OCI-M1 (cell line): ENCODE measurements around the gene NHEJ1.

ENCODE experiments used
- DNase-seq: peaks from one replicate; lab custom pipeline; 2025; lab: John Stamatoyannopoulos, UW

NHEJ1 gene

DNA sequence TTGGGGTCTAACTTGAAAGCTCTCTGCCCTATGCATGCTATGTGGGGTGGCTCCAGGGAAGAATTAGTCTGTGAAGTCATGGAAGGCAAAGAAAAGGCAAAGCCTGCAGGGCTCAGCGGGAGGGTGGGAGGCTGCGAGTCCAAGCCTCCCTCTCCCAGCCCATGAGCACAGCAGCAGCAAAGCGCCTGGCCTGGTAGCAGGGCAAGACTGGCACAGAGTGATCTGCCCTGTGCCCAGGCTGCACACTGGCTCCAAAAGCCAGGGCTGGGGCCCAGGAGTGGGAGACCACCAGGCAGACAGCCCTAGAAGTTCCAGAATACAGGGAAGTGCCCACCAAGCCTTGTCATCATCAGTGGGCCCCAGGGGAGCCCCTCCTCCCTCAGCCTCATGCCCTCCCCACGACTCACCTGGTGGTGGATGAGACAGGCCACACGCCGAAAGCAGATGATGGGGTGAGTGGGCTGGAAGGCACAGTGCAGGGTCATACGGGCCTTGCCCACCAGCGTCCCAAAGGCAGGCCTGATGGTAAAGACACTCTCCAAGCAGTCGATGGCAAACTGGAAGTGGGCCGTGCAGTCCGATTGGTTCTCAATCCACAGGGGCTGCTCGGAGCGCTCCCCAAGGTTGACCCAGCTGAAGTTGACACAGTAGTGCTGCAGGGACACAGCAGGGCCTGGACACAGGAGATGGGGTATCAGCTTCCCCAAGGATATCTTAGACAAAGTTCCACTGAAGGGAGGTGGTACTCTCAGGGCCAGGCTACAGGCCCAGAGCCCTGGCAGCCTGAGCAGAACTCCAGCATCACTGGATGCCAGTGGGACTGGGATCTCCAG, 131.4 kb downstream of the NHEJ1 start:
- DNase-seq = no peak

DNA sequence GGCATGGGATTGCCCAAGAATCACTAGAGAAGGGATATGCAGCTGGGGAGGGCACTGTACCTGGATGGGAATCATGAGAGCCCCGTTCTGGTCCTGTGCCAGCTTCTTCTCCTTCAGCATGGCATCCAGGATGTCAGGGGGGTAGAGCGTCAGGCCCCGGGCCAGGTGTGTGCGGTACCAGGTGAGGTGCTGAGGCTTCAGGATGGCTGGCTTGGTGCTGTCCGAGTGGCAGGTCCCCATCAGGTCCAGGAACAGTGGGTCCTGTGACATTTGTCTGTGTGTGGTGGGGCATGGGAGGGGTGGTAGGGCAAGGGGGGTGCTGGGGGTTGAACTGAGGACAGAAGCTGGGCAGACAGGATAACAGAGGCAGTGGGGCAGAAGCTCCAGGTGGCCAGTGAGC, 132.5 kb downstream of the NHEJ1 start:
- no peak for DNase-seq

DNA sequence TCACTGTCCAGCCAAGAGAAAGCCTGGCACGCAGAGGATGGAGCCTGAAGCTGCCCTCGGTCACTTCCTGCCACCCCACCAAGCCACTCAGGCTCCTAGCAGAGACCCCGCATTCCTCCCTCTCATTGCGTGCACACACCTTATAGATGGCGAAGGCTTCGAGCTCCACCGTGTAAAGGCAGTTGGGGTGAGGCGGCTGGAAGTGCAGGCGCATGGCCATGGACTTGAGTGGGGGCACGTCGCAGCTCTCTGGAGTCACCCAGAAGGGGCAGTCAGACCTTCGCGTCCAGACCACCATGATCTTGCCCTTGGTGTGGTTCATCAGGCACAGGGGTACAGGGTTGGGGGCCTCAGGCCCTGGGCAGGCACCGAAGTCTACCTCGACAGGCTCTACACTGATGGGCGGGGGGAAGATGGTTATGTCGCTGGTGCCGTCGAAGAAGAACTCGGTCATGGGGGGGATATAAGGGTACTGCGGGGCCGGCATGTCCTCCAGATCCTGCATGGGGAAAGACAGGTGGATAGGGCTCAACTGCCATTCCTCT, 133.0 kb downstream of the NHEJ1 start:
- DNase-seq = no peak

DNA sequence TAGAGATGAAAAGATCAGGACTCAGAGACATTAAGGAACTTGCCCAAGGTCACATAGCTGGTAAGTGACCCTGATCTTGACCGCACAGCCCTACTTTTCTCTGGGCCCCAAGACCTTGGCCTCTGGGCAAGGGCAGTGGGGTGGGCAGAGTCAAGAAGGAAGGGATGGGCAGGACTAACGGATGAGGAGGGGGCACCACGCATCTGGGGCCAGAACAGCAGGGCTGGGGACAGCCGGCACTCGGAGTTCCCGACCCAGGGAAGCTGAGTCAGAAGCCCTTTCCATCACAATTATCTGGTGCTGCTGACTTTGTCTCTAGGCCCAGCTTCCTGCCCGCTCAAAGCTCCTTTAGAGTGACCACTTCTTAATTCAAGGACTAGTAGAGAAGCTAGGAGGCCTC, 133.7 kb downstream of the NHEJ1 start:
- DNase-seq = no peak

DNA sequence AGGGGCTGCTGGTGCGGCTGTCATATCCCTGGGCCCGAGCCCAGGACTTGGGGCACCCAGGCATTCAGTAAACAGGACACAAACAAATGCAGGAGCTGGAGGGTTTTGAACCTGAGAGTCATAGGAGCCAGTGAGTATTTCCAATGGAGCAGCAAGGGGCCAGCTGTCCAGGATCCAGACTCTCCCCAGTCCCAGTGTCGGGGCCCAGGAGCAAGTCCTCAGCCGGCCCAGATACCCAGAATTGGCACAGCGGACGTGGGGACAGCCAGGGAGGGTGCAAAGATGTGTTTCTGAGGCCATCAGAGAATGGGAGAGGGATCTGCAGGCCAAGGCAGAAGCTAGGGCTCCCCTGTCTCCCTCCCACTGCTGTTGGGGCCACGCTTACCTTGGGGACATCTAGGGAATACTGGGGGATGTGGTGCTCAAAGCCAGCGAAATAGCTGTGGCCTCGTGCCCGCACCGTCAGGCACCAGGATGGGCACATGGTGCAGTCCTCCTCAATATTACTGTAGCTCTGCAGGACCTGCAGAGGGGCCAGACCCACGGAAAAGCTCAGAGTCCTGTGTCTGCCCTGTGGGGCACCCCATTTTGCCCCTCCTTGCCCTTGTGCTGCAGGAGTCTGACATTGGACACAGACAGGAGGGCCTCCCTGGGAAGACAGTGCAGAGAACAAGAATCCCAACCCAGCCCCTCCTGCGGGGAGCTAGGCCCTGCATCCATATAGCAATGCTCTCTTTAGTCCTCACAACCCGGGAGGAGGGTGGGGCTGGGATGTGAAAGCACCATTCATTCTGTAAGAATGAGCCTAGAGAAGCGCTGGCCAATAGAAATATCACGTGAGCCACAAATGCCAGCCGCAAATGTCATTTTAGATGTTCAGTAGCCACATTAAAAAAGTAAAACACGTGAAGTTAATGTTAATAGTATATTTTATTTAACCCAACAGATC, 134.7 kb downstream of the NHEJ1 start:
- DNase-seq = no peak
